Retinal pigment epithelial cell (primary cell): ENCODE data around the gene SWT1.
"Not testable (repeated sequence)": the region's sequence is repeated elsewhere in the genome, so short reads cannot be mapped to it uniquely, and the experiment has no call there.

Experiments used
- DNase-seq: peaks from one replicate; pipeline ENCODE4 v3.0.0-alpha.2; 2010; ENCODE audit warnings: low read depth
- H3K4me3 ChIP-seq: 2 replicates; pipeline ENCODE4 v1.5.1; 2011; ENCODE audit warnings: mild to moderate bottlenecking, low read length, control low read depth, moderate library complexity
- CTCF ChIP-seq: conservative IDR thresholded peaks from 2 replicates; pipeline ENCODE4 v1.5.1; 2011; ENCODE audit warnings: low read depth, low read length, control low read depth, inconsistent platforms

The SWT1 gene

GRCh38 chr1:185193756-185194155 is 36.8 kb downstream of the SWT1 start:
- no peak for DNase-seq
- no peak overlapping the region for H3K4me3 ChIP-seq
- no peak for TF ChIP-seq CTCF

GRCh38 chr1:185198712-185199111 is 41.7 kb downstream of the SWT1 start:
- DNase-seq, H3K4me3 ChIP-seq: not testable (repeated sequence)

- H3K4me3 ChIP-seq, result no peak overlapping the region
- TF ChIP-seq CTCF, result no peak
- no peak for DNase-seq
Observed at GRCh38 chr1:185200889-185201288, 43.9 kb downstream of the SWT1 start.

- H3K4me3 ChIP-seq, result no peak overlapping the region
- no peak for TF ChIP-seq CTCF
- no peak for DNase-seq
Observed at GRCh38 chr1:185207170-185207569, 50.2 kb downstream of the SWT1 start.

GRCh38 chr1:185207980-185208602 is 51.1 kb downstream of the SWT1 start:
- H3K4me3 ChIP-seq, result no peak overlapping the region
- DNase-seq, result no peak
- no peak for TF ChIP-seq CTCF

- no peak for DNase-seq
- H3K4me3 ChIP-seq, result no peak overlapping the region
- TF ChIP-seq CTCF, result no peak
Observed at GRCh38 chr1:185208626-185209180, 51.7 kb downstream of the SWT1 start.

GRCh38 chr1:185209357-185209756 is 52.4 kb downstream of the SWT1 start:
- H3K4me3 ChIP-seq, DNase-seq: not testable (repeated sequence)

- TF ChIP-seq CTCF, result no peak
- no peak overlapping the region for H3K4me3 ChIP-seq
- DNase-seq, result no peak
Observed at GRCh38 chr1:185213091-185213490, 56.1 kb downstream of the SWT1 start.
